Adrenal gland (tissue), 12 donors: Measurements from ENCODE around the gene SORBS1. TPM values are rescaled to one million over a fixed set of nuclear protein-coding genes. Genes with fewer than 3 reads are reported as not detected.

ENCODE experiments used
- DNase-seq, 7 donors: peaks; one replicate each; pipeline ENCODE4 v3.0.0-alpha.2; 2019 to 2020
- H3K27ac ChIP-seq, 5 donors: fragments of 200-600 bp; sonication (generic) in 4 of 5; 1 replicate in 3 of 5; 2 replicates in 2 of 5; pipeline versions ENCODE4 v1.5.1 to v1.8.0; 2016 to 2020; ENCODE audit warnings: mild to moderate bottlenecking in 1 of 5
- H3K27me3 ChIP-seq: fragments of 200-600 bp; 2 replicates; pipeline ENCODE4 v1.8.0; 2021
- H3K36me3 ChIP-seq, 2 donors: fragments of 200-600 bp; replicated peaks in 1 of 2; 1 replicate in 1 of 2; 2 replicates in 1 of 2; pipeline versions ENCODE4 v1.5.1 to v1.8.0; 2018 to 2022
- H3K4me1 ChIP-seq, 2 donors: fragments of 200-600 bp; replicated peaks in 1 of 2; 1 replicate in 1 of 2; 2 replicates in 1 of 2; pipeline versions ENCODE4 v1.5.1 to v1.8.0; 2018 to 2021
- H3K4me3 ChIP-seq, 4 donors: fragments of 200-600 bp; sonication (generic) in 3 of 4; one replicate each; pipeline ENCODE4 v1.5.1; 2016 to 2018
- H3K9me3 ChIP-seq, 3 donors: fragments of 200-600 bp; sonication (generic) in 1 of 3; replicated peaks in 1 of 3; 1 replicate in 2 of 3; 2 replicates in 1 of 3; pipeline versions ENCODE4 v1.5.1 to v1.8.0; 2016 to 2021
- POLR2A ChIP-seq, 2 donors: fragments of 450-650 bp; IDR thresholded peaks; one replicate each; pipeline ENCODE4 v1.6.1; 2017; ENCODE audit warnings: antibody characterized with exemption in 2 of 2, mild to moderate bottlenecking in 2 of 2, moderate library complexity in 1 of 2
- WGBS, 4 donors: extraction: QIAGEN DNeasy Blood & Tissue Kit in 2 of 4; methylation state at CpG; one replicate each; pipeline versions ENCODE4 v1.1.5 to v1.1.7; 2013 to 2017; 5-methylcytosine and 5-hydroxymethylcytosine counted together
- intact Hi-C, 2 donors: fragments of 100-400 bp; cut with DNase I; formaldehyde crosslinking; loops; one replicate each; pipeline versions ENCODE4 v1.14.1 to v1.15.0; 2022 to 2023
- polyA plus RNA-seq, 3 donors: library from polyadenylated mRNA; stranded (reverse); fragments of 200-250 nt in 2 of 3; fragments of 350-450 nt in 1 of 3; fragmentation: Illumina TruSeq in 1 of 3; extraction: RNeasy Lipid Tissue Mini Kit (QIAGEN cat#74804) in 1 of 3; gene quantifications; one replicate each; pipeline ENCODE4 v1.2.3, GENCODE V29; 2013 to 2014
- total RNA-seq, 9 donors: library from RNA; depleted of rRNA in 4 of 9; stranded (reverse); fragments of >200 nt in 4 of 9; fragments of 120-200 nt in 1 of 9; fragmentation: NEBNext Ultra II Directional in 1 of 9; extraction: Animal tissue kit (Norgen Biotek cat#: 25700) in 1 of 9; gene quantifications; one replicate each; pipeline versions ENCODE4 v1.1.0 to v1.2.4, GENCODE V29; 2013 to 2023
- TF ChIP-seq, protein P1 (sequence below), 6 experiments: fragments of 450-650 bp in 4 of 6; fragments of 200-600 bp in 2 of 6; sonication (generic) in 1 of 6; IDR thresholded peaks; 1 replicate in 5 of 6; 2 replicates in 1 of 6; pipeline versions ENCODE4 v1.5.1 to v1.8.0; 2016 to 2021; ENCODE audit warnings: antibody characterized with exemption in 6 of 6, mild to moderate bottlenecking in 2 of 6, moderate library complexity in 1 of 6
- donor health status: healthy with polysubstance abuse.
- donor health status: Bipolar disorder and iron deficiency.
- donor health status: DM: yes; HTN: yes; CAD: no.
- donor health status: DM: no; HTN: no; CAD: no.
- donor health status: DM: no; HTN: no; CAD: no.
- donor health status: DM: yes; HTN: yes; CAD: no.

SORBS1 gene
- total and polyA plus RNA-seq, 12 donors, result 9.5 to 43.4 (median 19.0) TPM

DNA sequence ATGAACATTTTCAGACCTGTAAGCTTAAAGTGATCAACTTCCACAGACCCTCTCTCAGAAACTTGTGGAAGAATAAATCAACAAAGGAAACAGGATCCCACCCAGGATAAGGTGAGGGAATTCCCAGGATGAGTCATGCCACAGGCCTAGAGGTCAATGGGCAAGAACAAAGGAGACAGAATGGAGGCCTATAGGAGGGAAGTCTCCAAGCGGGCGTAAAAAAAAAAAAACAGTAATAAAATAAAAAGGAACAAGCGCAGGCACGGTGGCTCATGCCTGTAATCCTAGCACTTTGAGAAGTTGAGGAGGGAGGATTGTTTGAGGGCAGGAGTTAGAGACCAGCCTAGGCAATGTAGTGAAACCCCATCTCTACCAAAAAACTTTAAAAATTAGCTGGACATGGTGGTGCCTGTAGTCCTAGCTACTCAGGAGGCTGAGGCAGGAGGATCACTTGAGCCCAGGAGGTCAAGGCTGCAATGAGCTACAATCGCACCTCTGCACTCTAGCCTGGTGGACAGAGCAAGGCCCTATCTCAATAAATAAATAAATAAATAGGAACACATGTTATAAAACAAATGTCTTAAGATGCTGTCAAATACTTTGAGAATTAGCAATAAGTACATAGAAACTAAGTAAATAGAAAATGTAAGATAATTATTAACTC, 8.4 kb downstream of the SORBS1 start:
- Histone ChIP-seq H3K27me3 (no peaks in the 10 kb centered on the region), H3K4me3 (no peak overlapping the region), H3K9me3 (no peaks in the 10 kb centered on the region), H3K27ac (no peak overlapping the region), H3K4me1 (no peaks in the 10 kb centered on the region), H3K36me3 (no peaks in the 10 kb centered on the region)
- no peak for DNase-seq
- intact Hi-C loops, result no loop called here
- 85 to 91% (median 88%) methylated on average over 5 of the region's 5 CpGs for WGBS, 4 donors
- TF ChIP-seq, protein P1, sequence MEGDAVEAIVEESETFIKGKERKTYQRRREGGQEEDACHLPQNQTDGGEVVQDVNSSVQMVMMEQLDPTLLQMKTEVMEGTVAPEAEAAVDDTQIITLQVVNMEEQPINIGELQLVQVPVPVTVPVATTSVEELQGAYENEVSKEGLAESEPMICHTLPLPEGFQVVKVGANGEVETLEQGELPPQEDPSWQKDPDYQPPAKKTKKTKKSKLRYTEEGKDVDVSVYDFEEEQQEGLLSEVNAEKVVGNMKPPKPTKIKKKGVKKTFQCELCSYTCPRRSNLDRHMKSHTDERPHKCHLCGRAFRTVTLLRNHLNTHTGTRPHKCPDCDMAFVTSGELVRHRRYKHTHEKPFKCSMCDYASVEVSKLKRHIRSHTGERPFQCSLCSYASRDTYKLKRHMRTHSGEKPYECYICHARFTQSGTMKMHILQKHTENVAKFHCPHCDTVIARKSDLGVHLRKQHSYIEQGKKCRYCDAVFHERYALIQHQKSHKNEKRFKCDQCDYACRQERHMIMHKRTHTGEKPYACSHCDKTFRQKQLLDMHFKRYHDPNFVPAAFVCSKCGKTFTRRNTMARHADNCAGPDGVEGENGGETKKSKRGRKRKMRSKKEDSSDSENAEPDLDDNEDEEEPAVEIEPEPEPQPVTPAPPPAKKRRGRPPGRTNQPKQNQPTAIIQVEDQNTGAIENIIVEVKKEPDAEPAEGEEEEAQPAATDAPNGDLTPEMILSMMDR (IDR thresholded peaks at IDR 0.05), result no peak
- TF ChIP-seq POLR2A (IDR thresholded peaks at IDR 0.05), result no peak

DNA sequence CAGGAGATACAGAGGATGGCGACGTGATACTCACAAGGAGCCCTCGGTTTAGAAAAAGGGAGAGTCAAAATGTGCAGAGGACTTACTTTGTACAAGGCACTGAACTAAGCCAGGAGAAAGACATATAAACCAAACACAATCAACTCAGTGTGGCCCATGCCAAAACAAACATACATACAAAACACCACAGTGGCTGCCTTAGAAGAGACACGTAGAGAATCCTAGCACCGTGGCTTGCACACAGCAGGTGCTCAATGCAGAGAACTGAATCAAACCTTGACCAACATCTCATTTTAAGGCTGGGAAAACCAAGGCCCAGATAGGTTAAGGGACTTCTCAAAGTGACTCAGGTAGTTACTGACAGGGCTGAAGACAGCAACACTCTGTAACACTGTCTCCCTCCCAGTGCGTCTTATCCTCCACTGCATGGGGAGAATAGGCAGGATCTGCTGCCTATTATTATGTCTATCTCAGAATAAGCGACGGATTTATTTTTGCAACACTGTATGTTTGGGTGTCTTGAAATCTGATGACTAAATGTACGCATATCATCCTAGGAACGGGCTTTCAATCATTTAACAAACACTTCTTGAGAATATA, 11.0 kb downstream of the SORBS1 start:
- H3K27ac ChIP-seq, result no peak overlapping the region
- no peak overlapping the region for H3K4me3 ChIP-seq
- intact Hi-C loops, result no loop called here

DNA sequence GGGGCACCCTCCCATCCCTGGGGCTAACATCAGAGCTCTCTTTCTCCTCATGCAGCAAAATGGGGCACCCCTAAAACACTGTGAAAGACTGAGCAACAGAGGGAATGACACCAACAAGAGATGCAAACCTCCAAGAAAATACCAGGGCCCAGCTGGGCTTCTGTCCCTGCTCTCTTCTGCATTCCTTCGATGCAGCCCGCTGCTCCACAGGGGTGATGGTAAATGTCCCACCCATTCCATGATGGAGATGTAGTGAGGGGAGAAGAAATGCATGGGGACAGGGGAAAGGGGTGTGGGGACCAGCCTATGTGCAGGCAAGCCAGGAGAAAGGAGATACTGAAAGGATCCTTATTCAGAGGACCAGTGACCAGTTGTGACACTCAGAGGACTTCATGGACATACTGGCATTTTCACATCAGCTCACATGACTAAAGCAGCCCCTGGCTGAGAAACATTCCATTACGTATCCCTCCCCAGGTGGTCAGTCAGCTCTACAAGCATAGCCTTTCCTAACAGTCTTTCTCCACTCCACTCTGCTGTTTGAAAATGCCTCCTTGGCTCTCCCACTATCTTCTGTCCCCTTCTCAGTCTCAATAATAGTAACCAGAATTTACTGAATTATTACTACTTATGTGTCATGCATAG, 13.3 kb downstream of the SORBS1 start:
- Histone ChIP-seq H3K4me1 (peaks cover 0 to 2% of the 10 kb centered on the region in 2 donors), H3K27ac (no peak overlapping the region), H3K4me3 (no peak overlapping the region), H3K27me3 (no peaks in the 10 kb centered on the region), H3K36me3 (no peaks in the 10 kb centered on the region), H3K9me3 (no peaks in the 10 kb centered on the region)
- TF ChIP-seq, protein P1 (IDR thresholded peaks at IDR 0.05), result no peak
- TF ChIP-seq POLR2A (IDR thresholded peaks at IDR 0.05), result no peak
- DNase-seq, result no peak
- intact Hi-C loops, result no loop called here
- whole genome bisulfite sequencing, 4 donors, result 84 to 94% (median 88%) methylated on average over 3 of the region's 3 CpGs

More for the DNA sequence above, 11.0 kb downstream of the SORBS1 start:
- Histone ChIP-seq H3K4me1 (no peaks in the 10 kb centered on the region), H3K9me3 (no peaks in the 10 kb centered on the region), H3K27me3 (no peaks in the 10 kb centered on the region), H3K36me3 (no peaks in the 10 kb centered on the region)
- DNase-seq, result no peak
- TF ChIP-seq, protein P1 (IDR thresholded peaks at IDR 0.05), result no peak
- no peak for TF ChIP-seq POLR2A (IDR thresholded peaks at IDR 0.05)
- WGBS, 4 donors, result 80 to 89% (median 83%) methylated on average over 10 of the region's 10 CpGs

DNA sequence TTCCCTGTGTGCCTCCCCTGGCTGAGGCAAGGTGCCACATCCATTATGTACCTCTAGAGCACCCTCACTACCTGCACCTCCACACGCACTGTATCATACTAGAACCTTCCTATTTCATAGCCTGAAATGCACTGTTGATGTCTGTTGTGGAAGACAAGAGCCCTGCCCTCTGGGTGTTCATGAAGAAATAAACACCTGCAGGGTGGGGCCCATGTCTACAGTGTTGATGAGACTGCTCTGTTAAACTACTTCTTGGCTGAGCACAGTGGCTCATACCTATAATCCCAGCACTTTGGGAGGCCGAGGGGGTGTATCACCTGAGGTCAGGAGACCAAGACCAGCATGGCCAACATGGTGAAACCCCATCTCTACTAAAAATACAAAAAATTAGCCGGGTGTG, 14.0 kb downstream of the SORBS1 start:
- DNase-seq, result no peak
- Histone ChIP-seq H3K27ac (no peak overlapping the region), H3K4me3 (no peak overlapping the region), H3K4me1 (peaks cover 2 to 9% of the 10 kb centered on the region in 2 donors), H3K9me3 (no peaks in the 10 kb centered on the region), H3K27me3 (no peaks in the 10 kb centered on the region), H3K36me3 (no peaks in the 10 kb centered on the region)
- TF ChIP-seq, protein P1 (IDR thresholded peaks at IDR 0.05), result no peak
- no peak for TF ChIP-seq POLR2A (IDR thresholded peaks at IDR 0.05)
- intact Hi-C loops, result no loop called here
- WGBS, 4 donors, result 90 to 100% (median 96%) methylated on average over 3 of the region's 3 CpGs
